Measurements from ENCODE around the gene SLC22A8. TPM values are rescaled to one million over a fixed set of nuclear protein-coding genes. Genes with fewer than 3 reads are reported as not detected.
A peak's percentile ranks its signal among the peaks of the same experiment; 100 is the strongest.

SLC22A8 gene
- total and polyA plus RNA-seq, 2 of the 13 experiments (the other 11 are each of a cell fraction or from before 2014, with no cell fraction given) = 0.04 to 0.05 TPM

DNA sequence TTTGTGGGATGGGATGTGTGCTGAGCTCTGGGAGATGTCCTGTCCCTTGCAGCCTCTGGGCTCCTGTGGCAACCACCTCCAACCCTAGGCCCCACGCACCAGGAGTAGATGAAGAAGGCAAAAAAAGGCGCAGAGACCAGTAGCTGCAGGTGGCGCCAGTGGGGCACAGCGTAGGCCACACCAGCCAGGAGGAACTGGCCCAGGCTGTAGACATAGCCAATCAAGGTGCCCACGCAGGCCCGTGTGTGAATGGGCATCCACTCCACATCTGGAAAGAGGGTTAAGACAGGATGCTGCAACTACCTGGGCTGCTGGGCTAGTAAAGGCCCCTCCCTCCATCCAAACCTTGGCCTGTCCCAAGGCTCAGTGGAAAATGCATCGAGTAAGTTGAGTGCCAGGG, 33.9 kb downstream of the SLC22A8 start:
- intact Hi-C loops (cut with micrococcal nuclease; ENCODE audit: unreplicated experiment) = no loop called here

GRCh38 chr11:62980133-62980760, 35.4 kb downstream of the SLC22A8 start:
- Histone ChIP-seq H3K4me2 (ENCODE audit: low read depth, low read length) (no peak overlapping the region), H4K20me1 (ENCODE audit: insufficient read depth, low read length) (no peaks in the 10 kb centered on the region), H3K27me3 (ENCODE audit: control insufficient read depth in 1 of 2, insufficient read depth in 2 of 2, low read length in 2 of 2) (peaks cover 2 to 15% of the 10 kb centered on the region in 2 experiments; a peak in 4 of 5 replicates), H3K9ac (ENCODE audit: insufficient read depth, low read depth, low read length) (no peak overlapping the region), H2AFZ (ENCODE audit: low read length) (no peak overlapping the region), H3K4me3 (replicated peaks in 1 of 3; ENCODE audit: insufficient read depth in 1 of 3, low read depth in 2 of 3, low read length in 3 of 3) (no peak overlapping the region), H3K27ac (ENCODE audit: extremely low read length, insufficient read depth, low read length) (no peak overlapping the region), H3K9me3 (ENCODE audit: low read length) (no peaks in the 10 kb centered on the region), H3K79me2 (ENCODE audit: insufficient read depth, low read length) (no peaks in the 10 kb centered on the region), H3K36me3 (replicated peaks in 1 of 2; ENCODE audit: control insufficient read depth in 1 of 2, insufficient read depth in 2 of 2, low read length in 2 of 2) (no peaks in the 10 kb centered on the region), H3K4me1 (ENCODE audit: insufficient read depth, low read length) (no peaks in the 10 kb centered on the region)
- ChIA-PET CTCF (ENCODE audit: low intra/inter-chr PET ratio, low total read pairs) (no interaction called here), POLR2A (no interaction called here)
- intact Hi-C loops (cut with micrococcal nuclease; ENCODE audit: unreplicated experiment) = no loop called here
- 0% methylated on average over 1 of the region's 1 CpG for WGBS (ENCODE audit: low lambda C conversion rate)
- DNase-seq (ENCODE audit: low spot score) = no peak
- ATAC-seq = no peak
- in situ Hi-C loops (cut with HindIII; ENCODE audit: extremely low pct_ligation_motif_present, low pct_unique_long_range_greater_than_20kb) = no loop called here
- FAIRE-seq = no peak
- no TSS peak for BruUV-seq (replicated peaks)
- no peak for TF ChIP-seq ZBTB37 (CRISPR knock-in tag; IDR thresholded peaks at IDR 0.05)
- no peak for TF ChIP-seq MAFK (conservative IDR thresholded peaks at IDR 0.05 in 1 of 2, IDR thresholded peaks at IDR 0.05 in 1 of 2; ENCODE audit: low read length in 2 of 2)
- TF ChIP-seq ZNF512B (CRISPR knock-in tag; IDR thresholded peaks at IDR 0.05; ENCODE audit: borderline replicate concordance) = no peak
- no peak for TF ChIP-seq SUZ12 (IDR thresholded peaks at IDR 0.05; ENCODE audit: low read depth, low read length)
- TF ChIP-seq TRIM24 (CRISPR knock-in tag; IDR thresholded peaks at IDR 0.05) = no peak

More for the DNA sequence above, 33.9 kb downstream of the SLC22A8 start:
- H3K27me3 ChIP-seq (ENCODE audit: control insufficient read depth in 1 of 2, insufficient read depth in 2 of 2, low read length in 2 of 2) = peaks cover 2 to 12% of the 10 kb centered on the region in 2 experiments; a peak in 4 of 5 replicates
- no peaks in the 10 kb centered on the region for H4K20me1 ChIP-seq (ENCODE audit: insufficient read depth, low read length)
- FAIRE-seq (no peak), ATAC-seq (peak; percentile 36; the same call in 2 of the 3 replicates), DNase-seq (ENCODE audit: low spot score) (no peak)
- H3K4me3 ChIP-seq (replicated peaks in 1 of 3; ENCODE audit: insufficient read depth in 1 of 3, low read depth in 2 of 3, low read length in 3 of 3) = no peak overlapping the region
- no peaks in the 10 kb centered on the region for H3K4me1 ChIP-seq (ENCODE audit: insufficient read depth, low read length)
- no peak overlapping the region for H3K9ac ChIP-seq (ENCODE audit: insufficient read depth, low read depth, low read length)
- in situ Hi-C loops (cut with HindIII; ENCODE audit: extremely low pct_ligation_motif_present, low pct_unique_long_range_greater_than_20kb) = no loop called here
- H3K4me2 ChIP-seq (ENCODE audit: low read depth, low read length) = no peak overlapping the region
- 11% methylated on average over 5 of the region's 7 CpGs for WGBS (ENCODE audit: low lambda C conversion rate)
- BruUV-seq (replicated peaks) = no TSS peak
- no peaks in the 10 kb centered on the region for H3K36me3 ChIP-seq (replicated peaks in 1 of 2; ENCODE audit: control insufficient read depth in 1 of 2, insufficient read depth in 2 of 2, low read length in 2 of 2)
- ChIA-PET POLR2A (no interaction called here), CTCF (ENCODE audit: low intra/inter-chr PET ratio, low total read pairs) (no interaction called here)
- no peak for TF ChIP-seq ZNF770 (CRISPR knock-in tag; IDR thresholded peaks at IDR 0.05)
- no peaks in the 10 kb centered on the region for H3K79me2 ChIP-seq (ENCODE audit: insufficient read depth, low read length)
- no peaks in the 10 kb centered on the region for H3K9me3 ChIP-seq (ENCODE audit: low read length)
- H3K27ac ChIP-seq (ENCODE audit: extremely low read length, insufficient read depth, low read length) = no peak overlapping the region
- no peak overlapping the region for H2AFZ ChIP-seq (ENCODE audit: low read length)

Measured in HepG2 (cell line).